Hematopoietic multipotent progenitor cell (in vitro differentiated cells): ENCODE measurements around the gene SNAP29. TPM values are rescaled to one million over a fixed set of nuclear protein-coding genes. Genes with fewer than 3 reads are reported as not detected.

ENCODE experiments used
- DNase-seq, 3 donors: peaks; one replicate each; pipeline ENCODE4 v3.0.0-alpha.2; 2011 to 2015; ENCODE audit warnings: low read depth in 2 of 3, low spot score in 2 of 3
- total RNA-seq: library from RNA; depleted of rRNA; stranded (reverse); fragments of >200 nt; gene quantifications from one replicate; pipeline ENCODE4 v1.2.3, GENCODE V29; 2012

Gene SNAP29
- total RNA-seq, 1 donor = 12.7 TPM

- DNase-seq = no peak
These were observed 6.5 kb downstream of the SNAP29 start for GRCh38 chr22:20865331-20865730.

- no peak for DNase-seq
These were observed 7.2 kb downstream of the SNAP29 start for GRCh38 chr22:20865875-20866445.

GRCh38 chr22:20866736-20867135, 7.9 kb downstream of the SNAP29 start:
- DNase-seq = no peak

- peak in 2 of 3 donors; percentile 36 to 56 for DNase-seq
These were observed 8.6 kb downstream of the SNAP29 start for GRCh38 chr22:20867179-20868024.

GRCh38 chr22:20868025-20868962, 9.5 kb downstream of the SNAP29 start:
- no peak for DNase-seq

- DNase-seq = no peak
These were observed 10.4 kb downstream of the SNAP29 start for GRCh38 chr22:20869234-20869633.

- DNase-seq = no peak
These were observed 14.4 kb downstream of the SNAP29 start for GRCh38 chr22:20873214-20873613.

- no peak for DNase-seq
These were observed 16.5 kb downstream of the SNAP29 start for GRCh38 chr22:20875296-20875695.

- no peak for DNase-seq
These were observed 18.9 kb downstream of the SNAP29 start for GRCh38 chr22:20877715-20878114.

- no peak for DNase-seq
These were observed 22.4 kb downstream of the SNAP29 start for GRCh38 chr22:20881231-20881630.

- no peak for DNase-seq
These were observed 23.3 kb downstream of the SNAP29 start for GRCh38 chr22:20881869-20882815.

GRCh38 chr22:20882855-20883254, 24.0 kb downstream of the SNAP29 start:
- DNase-seq = no peak

- no peak for DNase-seq
These were observed 25.6 kb downstream of the SNAP29 start for GRCh38 chr22:20884454-20884853.

GRCh38 chr22:20885017-20885556, 26.3 kb downstream of the SNAP29 start:
- DNase-seq = no peak

- DNase-seq = peak in 2 of 3 donors; percentile 78 to 79
These were observed 26.9 kb downstream of the SNAP29 start for GRCh38 chr22:20885557-20886323.

- no peak for DNase-seq
These were observed 28.6 kb downstream of the SNAP29 start for GRCh38 chr22:20887375-20887774.

- no peak for DNase-seq
These were observed 30.4 kb downstream of the SNAP29 start for GRCh38 chr22:20889025-20889704.

GRCh38 chr22:20889904-20890540, 31.2 kb downstream of the SNAP29 start:
- no peak for DNase-seq
